MM.1S (cell line): ENCODE data around the gene TCEANC2.

Source experiments
- DNase-seq: peaks from one replicate; pipeline ENCODE4 v3.0.0-alpha.2; 2015
- H2AFZ ChIP-seq: fragments of 300-600 bp; sonication (generic); 2 replicates; pipeline ENCODE4 v1.6.0; 2016; ENCODE audit warnings: antibody characterized with exemption, low read length
- H3F3A ChIP-seq: fragments of 300-600 bp; sonication (generic); 2 replicates; pipeline ENCODE4 v1.6.1; 2016; ENCODE audit warnings: mild to moderate bottlenecking, antibody characterized with exemption, low read length, moderate library complexity, mixed read lengths; ENCODE audit not compliant: insufficient read depth
- H3K27ac ChIP-seq: fragments of 300-600 bp; sonication (generic); 2 replicates; pipeline ENCODE4 v1.5.1; 2016; ENCODE audit warnings: mild to moderate bottlenecking, low read length
- H3K27me3 ChIP-seq: fragments of 300-600 bp; sonication (generic); replicated peaks from 2 replicates; pipeline ENCODE4 v1.6.0; 2016; ENCODE audit warnings: low read length; ENCODE audit not compliant: insufficient read depth
- H3K36me3 ChIP-seq: fragments of 300-600 bp; sonication (generic); replicated peaks from 2 replicates; pipeline ENCODE4 v1.6.1; 2016; ENCODE audit warnings: mild to moderate bottlenecking, low read length, mixed read lengths; ENCODE audit not compliant: insufficient read depth
- H3K4me1 ChIP-seq: fragments of 300-600 bp; sonication (generic); 2 replicates; pipeline ENCODE4 v1.6.1; 2016; ENCODE audit warnings: low read length, mixed read lengths
- H3K4me2 ChIP-seq: fragments of 300-600 bp; sonication (generic); 2 replicates; pipeline ENCODE4 v1.6.0; 2016; ENCODE audit warnings: low read depth, low read length
- H3K4me3 ChIP-seq: fragments of 300-600 bp; sonication (generic); 2 replicates; pipeline ENCODE4 v1.5.1; 2016; ENCODE audit warnings: low read length, mixed read lengths
- H3K79me2 ChIP-seq: fragments of 300-600 bp; sonication (generic); 2 replicates; pipeline ENCODE4 v1.6.1; 2016; ENCODE audit warnings: mixed run types, low read length, mixed read lengths
- H3K9ac ChIP-seq: fragments of 300-600 bp; sonication (generic); 2 replicates; pipeline ENCODE4 v1.6.1; 2016; ENCODE audit warnings: low read length, mixed read lengths
- H3K9me2 ChIP-seq: fragments of 300-600 bp; sonication (generic); replicated peaks from 2 replicates; pipeline ENCODE4 v1.6.1; 2016; ENCODE audit warnings: mild to moderate bottlenecking, low read length, mixed read lengths; ENCODE audit not compliant: insufficient read depth
- H3K9me3 ChIP-seq: fragments of 300-600 bp; sonication (generic); replicated peaks from 2 replicates; pipeline ENCODE4 v1.6.1; 2016; ENCODE audit warnings: mild to moderate bottlenecking, low read length, mixed read lengths; ENCODE audit not compliant: insufficient read depth
- H4K20me1 ChIP-seq: fragments of 300-600 bp; sonication (generic); 2 replicates; pipeline ENCODE4 v1.6.1; 2016; ENCODE audit warnings: mild to moderate bottlenecking, low read length, moderate library complexity, mixed read lengths; ENCODE audit not compliant: insufficient read depth
- EZH2 ChIP-seq: fragments of 300-600 bp; sonication (generic); optimal IDR thresholded peaks from 2 replicates; pipeline ENCODE3; 2017; ENCODE audit warnings: low read depth, mild to moderate bottlenecking, antibody characterized with exemption, low read length, mixed read lengths
- EZH2phosphoT487 ChIP-seq: fragments of 300-600 bp; sonication (generic); IDR thresholded peaks from 2 replicates; pipeline ENCODE4 v1.6.1; 2018; ENCODE audit warnings: antibody characterized with exemption, low read length
- TF ChIP-seq, protein P1 (sequence below): fragments of 300-600 bp; sonication (generic); IDR thresholded peaks from 2 replicates; pipeline ENCODE4 v1.5.1; 2016; ENCODE audit warnings: antibody characterized with exemption, low read length, mixed read lengths

Gene TCEANC2

DNA sequence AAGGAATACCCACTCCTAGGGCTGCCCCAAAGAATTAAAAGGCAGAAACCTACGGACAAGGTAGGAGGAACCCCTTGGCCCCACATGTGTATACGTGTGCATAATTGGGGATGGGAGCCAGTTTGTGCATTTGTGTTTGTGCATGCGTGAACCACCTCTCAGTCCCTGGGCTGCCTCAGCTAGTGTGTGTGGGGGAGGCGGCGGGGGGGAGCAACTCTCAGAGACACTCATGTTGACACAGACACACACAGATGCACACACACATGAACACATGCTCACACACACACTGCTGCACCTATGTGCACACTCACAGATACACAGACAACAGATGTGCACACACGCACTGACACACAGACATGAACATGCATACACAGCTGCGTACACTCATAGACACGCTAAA, 40.5 kb upstream of the TCEANC2 start:
- H3K9me2 ChIP-seq = no peaks in the 10 kb centered on the region
- no peaks in the 10 kb centered on the region for H3K79me2 ChIP-seq
- no peak overlapping the region for H3K27ac ChIP-seq
- no peaks in the 10 kb centered on the region for H3K4me1 ChIP-seq
- no peaks in the 10 kb centered on the region for H3K9me3 ChIP-seq
- H3K27me3 ChIP-seq = no peaks in the 10 kb centered on the region
- H3K9ac ChIP-seq = no peak overlapping the region
- TF ChIP-seq, protein P1, sequence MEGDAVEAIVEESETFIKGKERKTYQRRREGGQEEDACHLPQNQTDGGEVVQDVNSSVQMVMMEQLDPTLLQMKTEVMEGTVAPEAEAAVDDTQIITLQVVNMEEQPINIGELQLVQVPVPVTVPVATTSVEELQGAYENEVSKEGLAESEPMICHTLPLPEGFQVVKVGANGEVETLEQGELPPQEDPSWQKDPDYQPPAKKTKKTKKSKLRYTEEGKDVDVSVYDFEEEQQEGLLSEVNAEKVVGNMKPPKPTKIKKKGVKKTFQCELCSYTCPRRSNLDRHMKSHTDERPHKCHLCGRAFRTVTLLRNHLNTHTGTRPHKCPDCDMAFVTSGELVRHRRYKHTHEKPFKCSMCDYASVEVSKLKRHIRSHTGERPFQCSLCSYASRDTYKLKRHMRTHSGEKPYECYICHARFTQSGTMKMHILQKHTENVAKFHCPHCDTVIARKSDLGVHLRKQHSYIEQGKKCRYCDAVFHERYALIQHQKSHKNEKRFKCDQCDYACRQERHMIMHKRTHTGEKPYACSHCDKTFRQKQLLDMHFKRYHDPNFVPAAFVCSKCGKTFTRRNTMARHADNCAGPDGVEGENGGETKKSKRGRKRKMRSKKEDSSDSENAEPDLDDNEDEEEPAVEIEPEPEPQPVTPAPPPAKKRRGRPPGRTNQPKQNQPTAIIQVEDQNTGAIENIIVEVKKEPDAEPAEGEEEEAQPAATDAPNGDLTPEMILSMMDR = no peak
- TF ChIP-seq EZH2 (no peak), EZH2phosphoT487 (no peak)
- no peaks in the 10 kb centered on the region for H4K20me1 ChIP-seq
- no peak overlapping the region for H3K4me3 ChIP-seq
- no peaks in the 10 kb centered on the region for H3K36me3 ChIP-seq
- no peak overlapping the region for H2AFZ ChIP-seq
- DNase-seq = no peak
- H3F3A ChIP-seq = no peaks in the 10 kb centered on the region
- H3K4me2 ChIP-seq = no peak overlapping the region

DNA sequence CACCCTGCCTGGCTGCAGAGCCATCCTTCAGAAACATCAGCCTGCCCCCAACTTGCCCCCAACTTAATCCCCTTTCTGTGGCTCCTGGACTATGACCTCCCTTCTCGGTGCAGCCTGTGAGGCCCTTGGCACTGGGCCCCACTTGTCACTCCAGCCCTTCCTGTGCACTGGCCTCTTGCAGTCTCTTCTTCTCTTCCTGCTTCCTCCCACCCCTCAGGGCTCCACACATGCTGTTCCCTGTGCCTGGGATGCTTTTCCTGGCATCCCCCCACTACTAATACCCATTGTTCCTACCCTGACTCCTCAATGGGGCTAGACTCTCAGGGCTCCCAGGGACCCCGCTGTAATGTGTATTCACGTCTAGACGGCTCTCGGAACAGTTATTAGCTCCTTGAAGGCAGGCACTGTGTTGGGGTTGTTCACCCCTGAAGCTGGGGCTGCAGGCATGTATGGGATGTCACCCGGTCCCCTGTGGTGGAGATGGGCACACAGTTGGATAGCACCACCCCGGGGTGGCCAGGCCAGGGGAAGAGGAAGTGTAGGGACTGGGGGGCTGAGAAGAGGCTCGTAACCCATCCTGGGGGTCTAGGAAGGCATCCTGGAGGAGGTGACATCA, 39.9 kb upstream of the TCEANC2 start:
- H3K4me2 ChIP-seq = no peak overlapping the region
- no peak overlapping the region for H3K4me3 ChIP-seq
- no peaks in the 10 kb centered on the region for H3K79me2 ChIP-seq
- no peak overlapping the region for H3K27ac ChIP-seq
- H3K4me1 ChIP-seq = no peaks in the 10 kb centered on the region
- no peak overlapping the region for H2AFZ ChIP-seq
- no peak overlapping the region for H3K9ac ChIP-seq
- no peaks in the 10 kb centered on the region for H3F3A ChIP-seq
- DNase-seq = no peak
- no peaks in the 10 kb centered on the region for H3K36me3 ChIP-seq
- no peaks in the 10 kb centered on the region for H4K20me1 ChIP-seq
- H3K9me2 ChIP-seq = no peaks in the 10 kb centered on the region
- H3K27me3 ChIP-seq = no peaks in the 10 kb centered on the region
- TF ChIP-seq EZH2phosphoT487 = no peak
- H3K9me3 ChIP-seq = no peaks in the 10 kb centered on the region

DNA sequence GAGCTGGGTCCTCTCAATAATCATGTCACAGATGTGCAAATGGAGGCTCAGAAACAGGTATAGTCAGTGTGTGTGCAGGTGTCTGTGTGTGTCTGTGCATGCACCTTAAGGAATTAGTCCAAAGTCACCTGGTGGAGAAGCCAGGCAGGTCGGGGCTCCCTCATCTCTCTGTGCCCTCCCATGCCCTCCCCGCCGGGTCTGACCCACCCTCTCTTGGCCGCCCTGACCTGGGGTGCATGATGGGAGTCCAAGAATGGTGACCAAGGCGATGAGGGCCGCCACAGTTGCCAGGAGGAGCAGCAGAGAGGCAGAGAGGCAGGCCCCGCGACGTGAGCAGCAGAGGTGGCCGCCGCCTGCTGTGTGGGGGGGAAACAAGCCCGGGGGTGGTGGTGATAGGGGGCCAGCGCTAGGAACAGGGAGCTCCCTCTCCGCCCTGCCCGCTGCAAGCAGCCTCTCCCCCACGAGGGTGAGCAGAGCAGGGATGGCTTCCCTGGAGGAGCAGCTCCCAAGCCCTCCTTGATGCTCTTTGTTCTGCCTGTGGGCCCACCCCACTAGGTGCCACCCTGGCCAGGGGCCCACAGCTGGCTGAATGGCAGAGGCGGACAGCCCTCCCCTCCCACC, 39.3 kb upstream of the TCEANC2 start:
- no peak for DNase-seq
- Histone ChIP-seq H3K4me1 (no peaks in the 10 kb centered on the region), H3K27ac (no peak overlapping the region), H3K79me2 (no peaks in the 10 kb centered on the region), H3K36me3 (no peaks in the 10 kb centered on the region), H3F3A (no peaks in the 10 kb centered on the region), H4K20me1 (no peaks in the 10 kb centered on the region), H3K4me3 (no peak overlapping the region), H3K4me2 (no peak overlapping the region), H3K9me3 (no peaks in the 10 kb centered on the region), H3K9me2 (no peaks in the 10 kb centered on the region), H3K27me3 (no peaks in the 10 kb centered on the region), H3K9ac (no peak overlapping the region), H2AFZ (no peak overlapping the region)
- TF ChIP-seq, protein P1 = no peak
- TF ChIP-seq EZH2 = no peak
- TF ChIP-seq EZH2phosphoT487 = no peak
